Ishikawa (cell line): ENCODE measurements around the gene C2CD4C.

Source experiments
- CEBPB ChIP-seq: IDR thresholded peaks from 2 replicates; pipeline ENCODE4 v1.6.1; 2012
- EP300 ChIP-seq: IDR thresholded peaks from 2 replicates; pipeline ENCODE4 v1.6.1; 2012; ENCODE audit warnings: borderline replicate concordance
- FOXM1 ChIP-seq: IDR thresholded peaks from 2 replicates; pipeline ENCODE4 v1.6.1; 2012; ENCODE audit warnings: low read depth, borderline replicate concordance
- MAX ChIP-seq: IDR thresholded peaks from 2 replicates; pipeline ENCODE4 v1.6.1; 2012
- RAD21 ChIP-seq: IDR thresholded peaks from 2 replicates; pipeline ENCODE4 v1.6.1; 2012; ENCODE audit warnings: low read depth
- REST ChIP-seq: IDR thresholded peaks from 2 replicates; pipeline ENCODE4 v1.6.1; 2012; ENCODE audit warnings: low read depth, mild to moderate bottlenecking

GRCh38 chr19:377801-378581 lies 31.0 kb downstream of the C2CD4C start:
- TF ChIP-seq REST: no peak
- no peak for TF ChIP-seq RAD21
- no peak for TF ChIP-seq CEBPB
- TF ChIP-seq MAX: no peak
- TF ChIP-seq FOXM1: no peak
- TF ChIP-seq EP300: no peak
